H1 (cell line): ENCODE results near the gene CRABP2. TPM values are rescaled to one million over a fixed set of nuclear protein-coding genes. Genes with fewer than 3 reads are reported as not detected.

Experiments used
- CTCF ChIA-PET: fragments of 300-600 bp; sonication (Branson Sonifier 250); formaldehyde crosslinking; loops from one replicate; lab custom pipeline; 2021; ENCODE audit not compliant: partially characterized antibody; lab: Charles Lee
- POLR2A ChIA-PET: fragments of 300-600 bp; sonication (Branson Sonifier 250); formaldehyde crosslinking; loops from one replicate; lab custom pipeline; 2021; ENCODE audit warnings: inconsistent platforms; ENCODE audit not compliant: partially characterized antibody; lab: Charles Lee
- DNase-seq, 2 experiments: peaks; one replicate each; pipeline versions ENCODE4 v3.0.0 to v3.0.0-alpha.2; 2010 to 2022; ENCODE audit warnings: low spot score in 2 of 2, low read depth in 1 of 2, mixed read lengths in 1 of 2
- FAIRE-seq: peaks from 2 replicates; lab custom pipeline; 2011; peaks lifted over from hg19 to GRCh38; lab: Jason Lieb, UNC
- H2AFZ ChIP-seq: 2 replicates; pipeline ENCODE4 v1.8.1; 2012; ENCODE audit warnings: low read length, inconsistent platforms
- H2AK5ac ChIP-seq: 2 replicates; pipeline ENCODE4 v1.6.1; 2013; ENCODE audit warnings: low read depth, low read length
- H2BK120ac ChIP-seq: replicated peaks from 2 replicates; pipeline ENCODE3; 2013; ENCODE audit warnings: low read depth, low read length, inconsistent platforms
- H2BK12ac ChIP-seq: 2 replicates; pipeline ENCODE4 v1.6.1; 2013; ENCODE audit warnings: low read depth, low read length
- H2BK15ac ChIP-seq: 2 replicates; pipeline ENCODE4 v1.6.1; 2013; ENCODE audit warnings: low read length
- H2BK20ac ChIP-seq: 2 replicates; pipeline ENCODE4 v1.6.1; 2013; ENCODE audit warnings: low read length
- H2BK5ac ChIP-seq: 2 replicates; pipeline ENCODE4 v1.6.1; 2013; ENCODE audit warnings: low read depth, low read length
- H3K14ac ChIP-seq: 2 replicates; pipeline ENCODE4 v1.6.1; 2013; ENCODE audit warnings: inconsistent platforms; ENCODE audit not compliant: insufficient read length
- H3K18ac ChIP-seq: 2 replicates; pipeline ENCODE4 v1.6.1; 2013; ENCODE audit warnings: low read length; ENCODE audit errors: extremely low read depth
- H3K23ac ChIP-seq: 2 replicates; pipeline ENCODE4 v1.6.1; 2013; ENCODE audit warnings: inconsistent platforms; ENCODE audit not compliant: insufficient read length
- H3K23me2 ChIP-seq: 2 replicates; pipeline ENCODE4 v1.6.1; 2013; ENCODE audit warnings: low read depth, low read length
- H3K27ac ChIP-seq: 2 replicates; pipeline ENCODE4 v1.6.1; 2011; ENCODE audit warnings: low read depth, low read length, inconsistent platforms
- H3K27me3 ChIP-seq, 4 experiments: replicated peaks in 1 of 4; 1 replicate in 1 of 4; 2 replicates in 3 of 4; pipeline versions ENCODE4 v1.6.1 to v1.8.1; 2011 to 2013; ENCODE audit warnings: low read length in 3 of 4, mild to moderate bottlenecking in 3 of 4, inconsistent platforms in 2 of 4, mixed read lengths in 2 of 4, moderate library complexity in 1 of 4; ENCODE audit not compliant: control insufficient read depth in 3 of 4, insufficient read depth in 3 of 4; ENCODE audit errors: extremely low read depth in 1 of 4
- H3K36me3 ChIP-seq, 4 experiments: 2 replicates each; pipeline versions ENCODE4 v1.6.1 to v1.8.1; 2011 to 2013; ENCODE audit warnings: mild to moderate bottlenecking in 4 of 4, low read length in 3 of 4, moderate library complexity in 2 of 4, control low read depth in 1 of 4, inconsistent platforms in 1 of 4; ENCODE audit not compliant: insufficient read depth in 4 of 4, control insufficient read depth in 2 of 4
- H3K4ac ChIP-seq: replicated peaks from 2 replicates; pipeline ENCODE3; 2013; ENCODE audit warnings: low read length, low read depth, mixed read lengths, inconsistent platforms; ENCODE audit not compliant: insufficient read length
- H3K4me1 ChIP-seq, 4 experiments: replicated peaks in 1 of 4; 1 replicate in 1 of 4; 2 replicates in 3 of 4; pipeline versions ENCODE4 v1.6.1 to v1.8.1; 2011 to 2013; ENCODE audit warnings: low read length in 3 of 4, inconsistent platforms in 2 of 4, mixed read lengths in 1 of 4; ENCODE audit not compliant: insufficient read depth in 4 of 4, control insufficient read depth in 3 of 4
- H3K4me2 ChIP-seq, 2 experiments: 2 replicates each; pipeline versions ENCODE4 v1.6.1 to v1.8.1; 2011 to 2013; ENCODE audit warnings: low read depth in 2 of 2, low read length in 2 of 2, control low read depth in 1 of 2, inconsistent platforms in 1 of 2, mild to moderate bottlenecking in 1 of 2; ENCODE audit not compliant: insufficient read depth in 1 of 2
- H3K4me3 ChIP-seq, 4 experiments: fragments of 200-600, 300-600 bp in 1 of 4; sonication (generic), shearing (Covaris generic), sonication (Bioruptor Twin) in 1 of 4; 2 replicates each; pipeline versions ENCODE4 v1.5.1 to v1.8.1; 2011 to 2016; ENCODE audit warnings: low read length in 4 of 4, low read depth in 3 of 4, control low read depth in 2 of 4, inconsistent platforms in 2 of 4, mild to moderate bottlenecking in 2 of 4, mixed read lengths in 1 of 4, moderate library complexity in 1 of 4; ENCODE audit not compliant: insufficient read depth in 2 of 4; ENCODE audit errors: extremely low read depth in 1 of 4
- H3K56ac ChIP-seq: replicated peaks from 2 replicates; pipeline ENCODE3; 2013; ENCODE audit warnings: low read depth, mild to moderate bottlenecking, mixed read lengths, low read length, inconsistent platforms; ENCODE audit not compliant: insufficient read length
- H3K79me1 ChIP-seq: 2 replicates; pipeline ENCODE4 v1.6.1; 2013; ENCODE audit warnings: low read depth, low read length, control low read depth
- H3K79me2 ChIP-seq, 2 experiments: 2 replicates each; pipeline versions ENCODE4 v1.6.1 to v1.8.1; 2012 to 2013; ENCODE audit warnings: low read length in 2 of 2, mild to moderate bottlenecking in 2 of 2, inconsistent platforms in 1 of 2; ENCODE audit not compliant: insufficient read depth in 2 of 2, control insufficient read depth in 1 of 2
- H3K9ac ChIP-seq, 4 experiments: replicated peaks in 1 of 4; 1 replicate in 1 of 4; 2 replicates in 3 of 4; pipeline versions ENCODE4 v1.6.1 to v1.8.1; 2011 to 2013; ENCODE audit warnings: low read depth in 3 of 4, low read length in 3 of 4, control low read depth in 2 of 4, mild to moderate bottlenecking in 2 of 4, moderate library complexity in 2 of 4, inconsistent platforms in 1 of 4; ENCODE audit errors: extremely low read depth in 1 of 4
- H3K9me3 ChIP-seq, 2 experiments: 2 replicates each; pipeline versions ENCODE4 v1.6.1 to v1.8.1; 2012 to 2013; ENCODE audit warnings: mild to moderate bottlenecking in 2 of 2, moderate library complexity in 2 of 2, control low read depth in 1 of 2, inconsistent platforms in 1 of 2, low read depth in 1 of 2, low read length in 1 of 2, mixed read lengths in 1 of 2; ENCODE audit not compliant: insufficient read depth in 2 of 2
- H4K20me1 ChIP-seq, 2 experiments: replicated peaks in 1 of 2; 2 replicates each; pipeline versions ENCODE3 to v1.8.1; 2011 to 2013; ENCODE audit warnings: inconsistent platforms in 2 of 2, low read length in 2 of 2, mild to moderate bottlenecking in 1 of 2; ENCODE audit not compliant: insufficient read depth in 2 of 2, control insufficient read depth in 1 of 2
- H4K5ac ChIP-seq: 2 replicates; pipeline ENCODE4 v1.6.1; 2013; ENCODE audit warnings: low read length, low read depth, mixed read lengths, inconsistent platforms; ENCODE audit not compliant: insufficient read length
- H4K8ac ChIP-seq: 2 replicates; pipeline ENCODE4 v1.8.0; 2013; ENCODE audit warnings: mild to moderate bottlenecking, moderate library complexity, low read length, inconsistent platforms; ENCODE audit not compliant: insufficient read depth; ENCODE audit errors: extremely low read depth
- H4K91ac ChIP-seq: replicated peaks from 2 replicates; pipeline ENCODE3; 2013; ENCODE audit warnings: low read length, mixed read lengths, inconsistent platforms; ENCODE audit not compliant: insufficient read length
- E2F6 ChIP-seq: IDR thresholded peaks from 2 replicates; pipeline ENCODE4 v1.6.1; 2012; ENCODE audit warnings: inconsistent platforms
- GABPA ChIP-seq: IDR thresholded peaks from 2 replicates; pipeline ENCODE4 v1.6.1; 2011; ENCODE audit warnings: mild to moderate bottlenecking, low read length, moderate library complexity, borderline replicate concordance; ENCODE audit not compliant: insufficient read depth
- GTF2F1 ChIP-seq: IDR thresholded peaks from 2 replicates; pipeline ENCODE4 v1.6.1; 2012; ENCODE audit warnings: low read depth, low read length, improper control_type of control experiment, borderline replicate concordance
- HDAC2 ChIP-seq, 2 experiments: fragments of 300-600 bp in 1 of 2; sonication (generic) in 1 of 2; IDR thresholded peaks; 2 replicates each; pipeline ENCODE4 v1.6.1; 2011 to 2012; ENCODE audit warnings: low read depth in 2 of 2, low read length in 2 of 2, mild to moderate bottlenecking in 2 of 2, moderate library complexity in 2 of 2, borderline replicate concordance in 1 of 2, inconsistent platforms in 1 of 2
- NANOG ChIP-seq: IDR thresholded peaks from 2 replicates; pipeline ENCODE4 v1.6.1; 2011; ENCODE audit warnings: low read length, low read depth, mild to moderate bottlenecking, inconsistent platforms; ENCODE audit not compliant: insufficient read depth, poor library complexity, severe bottlenecking
- WGBS, 2 experiments: shearing (Covaris generic) in 1 of 2; methylation state at CpG; one replicate each; pipeline versions ENCODE4 v1.1.6 to v1.1.7; 2013 to 2015; ENCODE audit warnings: low lambda C conversion rate in 2 of 2, mixed read lengths in 2 of 2, inconsistent platforms in 1 of 2, low coverage in 1 of 2, missing lambda C conversion rate in 1 of 2; ENCODE audit not compliant: insufficient replicate concordance in 2 of 2, insufficient coverage in 1 of 2, insufficient read length in 1 of 2; ENCODE audit errors: extremely low coverage in 1 of 2, missing lambda C conversion rate in 1 of 2; 5-methylcytosine and 5-hydroxymethylcytosine counted together
- polyA plus RNA-seq, 7 experiments: library from polyadenylated mRNA; depleted of rRNA in 3 of 7; stranded (reverse) in 5 of 7; unstranded in 2 of 7; fragments of >200 nt in 5 of 7; fragments of 200-250 nt in 2 of 7; gene quantifications; 1 replicate in 5 of 7; 2 replicates in 1 of 7; 4 replicates in 1 of 7; pipeline versions ENCODE4 v1.2.1 to v1.2.3, GENCODE V29; 2011 to 2013; ENCODE audit warnings: missing spikeins in 2 of 7, mixed read lengths in 2 of 7
- total RNA-seq: library from RNA; stranded (reverse); fragmentation: NEBNext Ultra II Directional; extraction: Animal tissue kit (Norgen Biotek cat#: 25700); gene quantifications from 2 replicates; pipeline ENCODE4 v1.2.1, GENCODE V29; 2021
- TF ChIP-seq, protein P1 (sequence below), 3 experiments: IDR thresholded peaks; 1 replicate in 2 of 3; 2 replicates in 1 of 3; pipeline versions ENCODE4 v1.5.1 to v1.6.1; 2011; ENCODE audit warnings: low read length in 3 of 3, mild to moderate bottlenecking in 3 of 3, inconsistent platforms in 2 of 3, low read depth in 1 of 3, moderate library complexity in 1 of 3; ENCODE audit not compliant: insufficient read depth in 1 of 3; ENCODE audit errors: control extremely low read depth in 1 of 3

Gene CRABP2
- total and polyA plus RNA-seq, 2 of the 8 experiments (the other 6 are each of a cell fraction or from before 2014, with no cell fraction given) = 69.2 to 119 TPM

- ChIA-PET CTCF (interaction anchor here (0.6 to 66.0 kb wide), 22 partner anchors 5 to 235 kb away, joined by 3 to 4284 read pairs (median 8); partner anchors contain the start of genes BCAN, CRABP2, HAPLN2 and INSRR), POLR2A (interaction anchor here (0.6 to 13.9 kb wide), 17 partner anchors 7 to 168 kb away, joined by 3 to 530 read pairs (median 7); partner anchors contain the start of genes CRABP2, HAPLN2, HDGF and ISG20L2)
- Histone ChIP-seq H3K36me3 (no peaks in the 10 kb centered on the region), H2BK15ac (peak overlapping the region; percentile 75; the same call in 1 of the 2 replicates), H4K91ac (peak overlapping the region; percentile 92), H3K79me2 (no peaks in the 10 kb centered on the region), H4K8ac (no peak overlapping the region), H3K23ac (no peak overlapping the region), H3K4me3 (peak overlapping the region; percentile 1 to 49 (median 22); a peak in 5 of 8 replicates), H2BK5ac (peak overlapping the region; percentile 97), H3K56ac (peak overlapping the region; percentile 17), H3K9me3 (no peaks in the 10 kb centered on the region), H4K20me1 (no peaks in the 10 kb centered on the region), H2BK120ac (peak overlapping the region; percentile 17), H3K4me1 (peaks cover 24 to 51% (median 38%) of the 10 kb centered on the region in 4 experiments), H3K27ac (peak overlapping the region; percentile 83; the same call in 1 of the 2 replicates), H3K79me1 (no peaks in the 10 kb centered on the region), H3K23me2 (peaks cover 10% of the 10 kb centered on the region; the same call in 1 of the 2 replicates), H2AK5ac (no peak overlapping the region; the same call in 1 of the 2 replicates), H3K18ac (peak overlapping the region; percentile 48), H4K5ac (peak overlapping the region; percentile 70), H3K9ac (no peak overlapping the region), H3K27me3 (peaks cover 0 to 7% (median 0%) of the 10 kb centered on the region in 4 experiments; a peak in 2 of 7 replicates), H3K14ac (no peak overlapping the region), H2BK20ac (peak overlapping the region; percentile 75), H3K4ac (peak overlapping the region; percentile 41), H2AFZ (no peak overlapping the region), H2BK12ac (peak overlapping the region; percentile 78; the same call in 1 of the 2 replicates), H3K4me2 (peak overlapping the region; percentile 14 to 72)
- WGBS, 2 experiments = 14% methylated on average over 20 of the region's 20 CpGs; no CpG with 5 or more reads in 1 of the 2 experiments
- FAIRE-seq (no peak), DNase-seq (peak in 1 of 2 experiments; percentile 73)
- no peak for TF ChIP-seq GTF2F1
- TF ChIP-seq NANOG = no peak
- no peak for TF ChIP-seq HDAC2 (IDR thresholded peaks at IDR 0.05; ENCODE audit: borderline replicate concordance in 1 of 2, low read depth in 2 of 2, low read length in 2 of 2)
- no peak for TF ChIP-seq GABPA
- TF ChIP-seq E2F6 = no peak
- TF ChIP-seq, protein P1, sequence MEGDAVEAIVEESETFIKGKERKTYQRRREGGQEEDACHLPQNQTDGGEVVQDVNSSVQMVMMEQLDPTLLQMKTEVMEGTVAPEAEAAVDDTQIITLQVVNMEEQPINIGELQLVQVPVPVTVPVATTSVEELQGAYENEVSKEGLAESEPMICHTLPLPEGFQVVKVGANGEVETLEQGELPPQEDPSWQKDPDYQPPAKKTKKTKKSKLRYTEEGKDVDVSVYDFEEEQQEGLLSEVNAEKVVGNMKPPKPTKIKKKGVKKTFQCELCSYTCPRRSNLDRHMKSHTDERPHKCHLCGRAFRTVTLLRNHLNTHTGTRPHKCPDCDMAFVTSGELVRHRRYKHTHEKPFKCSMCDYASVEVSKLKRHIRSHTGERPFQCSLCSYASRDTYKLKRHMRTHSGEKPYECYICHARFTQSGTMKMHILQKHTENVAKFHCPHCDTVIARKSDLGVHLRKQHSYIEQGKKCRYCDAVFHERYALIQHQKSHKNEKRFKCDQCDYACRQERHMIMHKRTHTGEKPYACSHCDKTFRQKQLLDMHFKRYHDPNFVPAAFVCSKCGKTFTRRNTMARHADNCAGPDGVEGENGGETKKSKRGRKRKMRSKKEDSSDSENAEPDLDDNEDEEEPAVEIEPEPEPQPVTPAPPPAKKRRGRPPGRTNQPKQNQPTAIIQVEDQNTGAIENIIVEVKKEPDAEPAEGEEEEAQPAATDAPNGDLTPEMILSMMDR (IDR thresholded peaks at IDR 0.05; ENCODE audit: control extremely low read depth in 1 of 3, insufficient read depth in 1 of 3, low read depth in 1 of 3, low read length in 3 of 3) = peak in 2 of 3 experiments; percentile 10 to 11; a peak in 1 of 4 replicates
Observed at GRCh38 chr1:156691665-156692440, 13.5 kb downstream of the CRABP2 start.
